Mucosa of stomach (tissue), 1 donor: ENCODE measurements around the gene LDLRAP1.

Source experiments
- H3K27me3 ChIP-seq: one replicate; pipeline ENCODE4 v1.7.0; 2013; ENCODE audit warnings: mild to moderate bottlenecking, low read length; ENCODE audit not compliant: control insufficient read depth, insufficient read depth
- H3K36me3 ChIP-seq: one replicate; pipeline ENCODE4 v1.7.0; 2013; ENCODE audit warnings: low read length; ENCODE audit not compliant: control insufficient read depth, insufficient read depth
- H3K4me1 ChIP-seq: one replicate; pipeline ENCODE4 v1.7.0; 2013; ENCODE audit warnings: mild to moderate bottlenecking, low read length; ENCODE audit not compliant: control insufficient read depth, insufficient read depth
- H3K4me3 ChIP-seq: one replicate; pipeline ENCODE4 v1.7.0; 2013; ENCODE audit warnings: low read length
- H3K9ac ChIP-seq: one replicate; pipeline ENCODE4 v1.7.0; 2013; ENCODE audit warnings: mild to moderate bottlenecking, low read length, moderate library complexity
- H3K9me3 ChIP-seq: one replicate; pipeline ENCODE4 v1.7.0; 2013; ENCODE audit warnings: mild to moderate bottlenecking, low read length, moderate library complexity; ENCODE audit not compliant: control insufficient read depth
- donor health status: Pancreatic carcinoma.

LDLRAP1 gene

DNA sequence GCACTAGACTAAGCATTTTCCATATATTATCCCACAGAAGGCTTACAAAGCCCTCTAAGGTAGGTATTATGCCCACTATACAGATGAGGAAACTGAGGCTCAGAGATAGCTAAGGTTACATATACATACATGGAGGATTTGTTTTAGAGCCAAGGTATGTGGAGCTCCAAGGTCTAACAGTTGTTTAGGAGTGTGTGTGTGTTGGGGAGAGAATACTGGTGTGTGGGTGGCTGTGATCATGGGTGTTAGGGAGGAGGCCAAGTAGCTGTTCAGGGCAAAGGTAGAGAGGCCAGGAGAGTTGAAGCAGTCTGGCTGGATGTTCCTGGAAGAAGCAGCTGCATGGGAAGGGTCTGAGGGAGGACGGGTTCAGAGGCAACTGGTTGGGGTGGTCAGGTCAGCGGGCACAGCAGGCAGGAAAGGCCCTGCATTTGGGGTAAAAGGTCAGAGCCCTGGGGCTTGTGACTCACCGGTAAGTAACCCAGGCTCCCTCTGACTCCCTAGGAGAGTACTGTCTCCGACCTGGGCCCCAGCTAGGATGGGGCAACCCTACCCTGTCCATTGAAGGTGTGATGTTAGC, 5.1 kb upstream of the LDLRAP1 start:
- no peaks in the 10 kb centered on the region for H3K9me3 ChIP-seq
- no peak overlapping the region for H3K4me3 ChIP-seq
- no peaks in the 10 kb centered on the region for H3K4me1 ChIP-seq
- no peaks in the 10 kb centered on the region for H3K27me3 ChIP-seq
- no peak overlapping the region for H3K9ac ChIP-seq
- H3K36me3 ChIP-seq = no peaks in the 10 kb centered on the region

DNA sequence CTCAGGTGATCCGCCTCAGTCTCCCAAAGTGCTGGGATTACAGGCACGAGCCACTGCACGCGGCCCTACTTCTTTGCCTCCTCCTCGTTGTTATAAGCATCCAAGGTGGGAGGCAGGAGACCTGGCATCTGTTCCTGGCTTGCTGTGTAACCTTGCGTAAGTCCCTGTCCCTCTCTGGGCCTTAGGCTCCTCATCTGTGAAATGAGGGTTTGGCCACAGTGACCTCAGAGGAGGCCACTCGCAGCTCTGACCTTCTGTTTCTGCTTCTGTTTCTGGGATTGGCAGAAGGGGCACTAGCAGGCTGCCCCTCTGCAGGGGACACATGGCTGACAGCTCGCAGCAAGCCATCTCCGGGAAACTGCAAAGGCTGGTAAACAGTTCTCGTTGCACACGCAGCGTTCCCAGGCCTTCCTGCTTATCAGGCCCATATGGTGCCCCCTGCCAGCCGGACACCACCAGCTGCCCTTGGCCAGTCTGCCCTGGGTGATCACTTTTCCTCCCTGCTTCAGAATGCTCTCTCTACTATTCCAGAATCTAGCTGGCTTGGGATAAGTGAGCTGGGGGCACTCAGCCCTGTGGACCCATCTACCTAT, 2.6 kb upstream of the LDLRAP1 start:
- Histone ChIP-seq H3K4me3 (no peak overlapping the region), H3K4me1 (peaks cover 7% of the 10 kb centered on the region), H3K9me3 (no peaks in the 10 kb centered on the region), H3K36me3 (no peaks in the 10 kb centered on the region), H3K9ac (no peak overlapping the region), H3K27me3 (no peaks in the 10 kb centered on the region)

DNA sequence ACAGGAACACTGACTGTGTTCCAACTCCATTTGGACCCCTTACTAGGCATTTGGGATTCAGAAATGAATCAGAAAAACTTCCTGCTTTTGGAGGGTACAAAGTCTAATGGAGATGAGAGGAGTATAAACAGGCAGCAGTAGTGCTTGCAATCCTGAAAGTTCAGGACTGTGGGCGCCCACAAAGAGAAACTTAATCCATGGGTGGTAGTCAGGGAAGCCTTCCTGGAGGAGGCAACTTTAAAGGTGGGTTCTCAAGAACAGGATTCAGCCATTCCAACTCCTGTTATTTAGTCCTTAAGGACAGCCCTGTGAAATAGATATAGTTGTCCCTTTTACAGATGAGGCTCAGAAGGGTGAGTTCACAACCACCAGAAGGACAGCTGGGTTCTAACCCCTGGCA, 2.0 kb upstream of the LDLRAP1 start:
- Histone ChIP-seq H3K4me3 (no peak overlapping the region), H3K27me3 (no peaks in the 10 kb centered on the region), H3K4me1 (peaks cover 7% of the 10 kb centered on the region), H3K36me3 (no peaks in the 10 kb centered on the region), H3K9me3 (no peaks in the 10 kb centered on the region), H3K9ac (no peak overlapping the region)

DNA sequence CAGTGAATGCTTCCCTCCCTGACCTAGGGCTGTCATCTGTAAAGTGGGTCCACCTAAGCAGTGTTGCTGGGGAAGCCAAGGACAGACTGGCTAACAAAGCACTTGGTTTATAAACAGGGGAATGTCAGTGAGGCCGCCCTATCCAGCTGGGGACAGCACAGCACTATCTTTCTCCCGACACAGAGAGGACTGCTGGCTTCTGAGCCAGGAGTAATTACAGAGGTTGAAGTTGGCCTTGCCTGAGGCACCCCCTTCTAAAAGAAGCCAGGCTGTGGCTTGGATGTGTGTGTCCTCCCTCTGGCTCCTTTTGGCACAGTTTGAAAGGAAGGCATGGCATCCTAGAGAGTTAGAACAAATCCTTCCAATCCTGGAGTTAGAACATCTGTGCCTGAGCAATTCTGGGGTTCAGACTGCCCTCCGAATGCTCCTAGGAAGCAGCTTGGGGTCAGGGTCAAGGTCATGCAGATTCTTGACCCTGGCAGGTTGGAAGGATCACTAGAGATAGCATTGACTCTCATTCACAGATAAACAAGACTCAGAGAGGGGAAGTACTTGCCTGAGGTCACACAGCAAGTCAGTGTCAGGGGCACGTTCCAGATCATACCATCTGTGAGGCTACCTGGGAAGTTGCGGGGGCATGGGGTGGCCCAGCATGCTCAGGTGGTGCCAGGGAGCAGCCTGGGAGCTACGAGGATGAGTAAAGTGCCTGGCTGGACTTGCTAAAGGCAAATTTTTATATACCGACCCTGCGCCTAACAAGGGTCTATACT, 1.3 kb upstream of the LDLRAP1 start:
- no peaks in the 10 kb centered on the region for H3K27me3 ChIP-seq
- no peaks in the 10 kb centered on the region for H3K9me3 ChIP-seq
- no peak overlapping the region for H3K4me3 ChIP-seq
- H3K4me1 ChIP-seq = peaks cover 7% of the 10 kb centered on the region
- H3K9ac ChIP-seq = no peak overlapping the region
- H3K36me3 ChIP-seq = no peaks in the 10 kb centered on the region

DNA sequence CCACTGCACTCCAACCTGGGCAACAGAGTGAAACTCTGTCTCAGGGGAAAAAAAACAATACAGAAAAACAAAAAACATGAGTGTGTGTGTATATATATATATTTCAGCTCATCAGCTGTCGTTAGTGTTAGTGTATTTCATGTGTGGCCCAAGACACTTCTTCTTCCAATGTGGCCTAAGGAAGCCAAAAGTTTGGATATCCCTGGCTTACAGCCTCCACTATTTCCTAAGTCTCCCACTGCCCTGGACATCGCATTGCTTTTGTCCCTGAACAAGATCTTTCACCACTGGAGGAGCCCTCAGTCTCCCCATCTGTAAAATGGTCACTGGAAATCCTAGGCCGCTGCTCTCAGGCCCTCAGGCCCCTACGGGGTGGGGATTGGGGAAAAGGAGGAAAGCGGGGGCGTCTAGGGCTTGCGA, 391 bp upstream of the LDLRAP1 start:
- Histone ChIP-seq H3K9me3 (no peaks in the 10 kb centered on the region), H3K36me3 (no peaks in the 10 kb centered on the region), H3K27me3 (no peaks in the 10 kb centered on the region), H3K9ac (no peak overlapping the region), H3K4me3 (no peak overlapping the region), H3K4me1 (peaks cover 7% of the 10 kb centered on the region)

DNA sequence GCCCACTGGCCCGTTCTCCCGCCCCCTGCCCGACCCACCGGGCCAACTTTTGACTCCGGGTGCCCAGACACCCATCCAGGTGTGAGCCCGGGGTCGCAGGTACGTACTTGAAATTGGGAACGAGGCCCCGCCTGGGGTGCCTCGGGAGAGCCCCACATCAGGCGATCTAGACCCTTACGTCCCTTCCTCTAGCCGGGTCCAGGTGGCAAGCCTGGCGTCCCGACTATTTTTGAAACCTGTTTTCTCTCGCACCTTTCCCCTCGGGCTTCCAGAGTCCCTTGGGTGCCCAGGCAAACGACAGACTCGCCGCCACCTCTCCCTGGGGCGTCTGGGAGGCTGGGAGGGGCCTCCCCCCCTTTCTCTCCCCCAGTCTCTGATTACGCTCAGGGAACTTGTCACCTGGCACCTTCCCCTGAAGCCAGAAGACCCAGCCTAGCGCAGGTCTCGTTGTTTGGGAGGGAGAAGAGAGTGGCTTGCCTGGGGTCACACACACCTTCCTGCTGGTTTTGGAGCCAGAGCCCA, 898 bp downstream of the LDLRAP1 start:
- Histone ChIP-seq H3K27me3 (no peaks in the 10 kb centered on the region), H3K4me3 (peak overlapping the region; percentile 62)

DNA sequence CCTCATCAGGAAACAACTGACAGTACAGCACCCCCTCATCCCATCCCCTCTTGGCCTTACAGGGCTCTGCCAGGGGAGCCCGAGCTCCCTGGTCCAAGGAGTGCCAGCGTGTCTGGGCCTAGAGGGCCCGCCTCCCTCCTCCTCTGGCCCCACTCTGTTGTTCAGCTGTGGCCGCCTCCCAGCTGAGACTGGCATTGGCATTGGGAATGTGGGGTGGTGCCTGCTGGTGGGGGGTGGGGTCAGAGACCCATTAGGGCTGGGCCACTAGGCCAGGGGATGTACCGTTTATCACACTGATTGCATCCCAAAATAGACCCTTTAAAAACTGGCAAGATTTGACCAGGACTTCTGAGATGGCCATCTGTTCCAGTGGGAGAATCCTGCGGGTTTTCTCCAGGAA, 1.4 kb downstream of the LDLRAP1 start:
- H3K9ac ChIP-seq = peak overlapping the region; percentile 74
- H3K27me3 ChIP-seq = no peaks in the 10 kb centered on the region
- H3K4me1 ChIP-seq = peaks cover 20% of the 10 kb centered on the region
- H3K36me3 ChIP-seq = no peaks in the 10 kb centered on the region
- H3K4me3 ChIP-seq = peak overlapping the region; percentile 62
- no peaks in the 10 kb centered on the region for H3K9me3 ChIP-seq

More for the DNA sequence above, 898 bp downstream of the LDLRAP1 start:
- Histone ChIP-seq H3K9ac (peak overlapping the region; percentile 74), H3K9me3 (no peaks in the 10 kb centered on the region), H3K36me3 (no peaks in the 10 kb centered on the region), H3K4me1 (peaks cover 15% of the 10 kb centered on the region)

DNA sequence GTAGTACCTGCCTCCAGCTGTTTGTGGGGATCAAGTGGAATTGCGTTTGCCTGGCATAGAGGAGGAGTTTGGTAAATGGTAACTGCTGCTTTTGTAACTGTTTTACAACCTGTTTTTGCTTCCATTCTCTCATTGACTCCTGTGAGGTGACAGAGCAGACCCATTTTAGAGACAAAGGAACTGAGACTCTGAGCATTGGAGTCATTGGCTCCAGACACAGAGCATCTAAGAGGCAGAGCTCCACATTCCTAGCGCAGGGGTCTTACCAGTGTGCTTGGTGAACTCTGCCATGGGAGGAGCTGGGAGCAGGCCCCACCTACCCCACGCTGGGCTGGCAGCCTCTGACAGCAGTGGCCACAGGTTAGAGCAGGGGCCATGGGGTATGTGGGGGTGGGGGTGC, 2.4 kb downstream of the LDLRAP1 start:
- H3K4me3 ChIP-seq = no peak overlapping the region
- H3K36me3 ChIP-seq = no peaks in the 10 kb centered on the region
- peaks cover 29% of the 10 kb centered on the region for H3K4me1 ChIP-seq
- no peak overlapping the region for H3K9ac ChIP-seq
- H3K27me3 ChIP-seq = no peaks in the 10 kb centered on the region
- no peaks in the 10 kb centered on the region for H3K9me3 ChIP-seq

DNA sequence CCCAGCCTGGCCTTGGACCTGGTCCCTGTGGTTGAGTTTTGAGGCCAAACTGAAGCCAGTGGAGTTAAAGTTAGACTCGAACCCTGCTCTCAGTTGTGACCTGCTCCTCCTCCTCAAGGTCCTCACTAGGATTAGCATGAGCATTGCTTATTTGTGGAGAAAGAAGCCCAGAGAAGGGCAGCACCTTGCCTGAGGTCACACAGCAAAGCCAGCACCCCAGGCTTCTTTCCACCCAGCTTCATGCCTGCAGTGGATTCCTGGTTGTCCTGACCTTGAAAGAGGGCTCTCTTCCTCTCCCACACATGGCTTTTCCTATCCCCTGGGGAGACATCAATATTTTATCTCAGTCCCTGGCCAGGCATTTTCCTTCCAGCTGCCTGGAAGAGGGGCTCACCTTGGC, 2.8 kb downstream of the LDLRAP1 start:
- Histone ChIP-seq H3K4me3 (no peak overlapping the region), H3K27me3 (no peaks in the 10 kb centered on the region), H3K4me1 (peaks cover 29% of the 10 kb centered on the region), H3K36me3 (no peaks in the 10 kb centered on the region), H3K9ac (no peak overlapping the region), H3K9me3 (no peaks in the 10 kb centered on the region)

DNA sequence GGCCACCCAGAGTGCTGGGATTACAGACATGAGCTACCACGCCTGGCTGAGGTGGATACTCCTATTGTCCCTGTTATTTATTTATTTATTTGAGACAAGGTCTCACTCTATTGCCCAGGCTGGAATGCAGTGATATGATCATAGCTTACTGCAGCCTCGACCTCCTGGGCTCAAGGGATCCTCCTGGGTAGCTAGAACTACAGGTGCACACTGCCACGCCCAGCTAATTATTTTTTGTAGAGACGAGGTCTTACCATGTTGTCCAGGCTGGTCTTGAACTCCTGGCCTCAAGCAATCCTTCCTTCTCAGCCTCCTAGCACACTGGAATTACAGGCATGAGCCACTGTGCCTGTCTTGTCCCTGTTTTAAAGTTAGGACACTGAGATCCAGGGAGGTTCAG, 5.2 kb downstream of the LDLRAP1 start:
- no peaks in the 10 kb centered on the region for H3K36me3 ChIP-seq
- peaks cover 29% of the 10 kb centered on the region for H3K4me1 ChIP-seq
- no peaks in the 10 kb centered on the region for H3K9me3 ChIP-seq
- no peak overlapping the region for H3K4me3 ChIP-seq
- no peak overlapping the region for H3K9ac ChIP-seq
- no peaks in the 10 kb centered on the region for H3K27me3 ChIP-seq

DNA sequence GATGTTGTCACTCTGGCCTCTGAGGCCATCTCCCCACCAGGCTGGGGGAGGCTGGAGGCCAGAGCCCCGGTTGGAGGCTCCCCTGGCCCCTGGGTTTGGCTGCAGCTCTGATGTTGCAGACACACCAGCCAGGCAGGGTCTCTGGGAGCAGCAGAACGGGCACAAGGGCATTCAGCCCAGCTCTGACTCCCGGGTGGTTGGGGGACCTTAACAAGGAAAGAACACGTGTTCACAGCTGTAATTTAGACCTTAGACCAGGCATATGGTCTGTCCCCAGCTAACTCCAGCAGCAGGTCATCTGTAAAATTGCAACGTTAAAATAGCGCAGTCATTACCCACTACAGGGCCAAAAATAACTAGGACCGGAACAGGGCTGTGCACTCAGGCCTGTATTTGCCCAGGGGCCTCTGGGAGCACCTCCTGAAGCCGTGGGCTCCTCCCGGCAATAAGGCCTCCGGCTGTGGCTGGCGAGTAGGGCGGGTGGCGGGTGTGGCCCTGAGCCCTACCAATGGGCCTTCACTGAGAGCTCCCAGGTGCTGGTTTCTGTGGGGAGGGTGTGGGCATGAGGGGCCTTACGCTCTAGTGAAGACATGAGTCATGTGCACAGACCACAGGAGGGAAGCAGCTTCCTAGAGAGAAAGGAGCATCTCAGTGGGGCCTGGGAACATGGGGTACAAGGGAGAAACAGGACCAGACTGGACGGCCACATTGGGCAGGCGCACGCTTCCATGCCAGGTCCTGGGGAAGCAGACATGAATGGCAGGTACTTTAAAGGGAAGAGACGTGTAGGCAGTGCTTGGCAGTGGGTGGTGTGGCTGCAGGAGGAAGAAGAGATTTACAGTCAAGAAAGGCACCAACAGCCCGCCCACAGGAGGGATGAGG, 6.1 kb downstream of the LDLRAP1 start:
- no peak overlapping the region for H3K9ac ChIP-seq
- H3K4me1 ChIP-seq = peaks cover 34% of the 10 kb centered on the region
- no peaks in the 10 kb centered on the region for H3K36me3 ChIP-seq
- H3K4me3 ChIP-seq = no peak overlapping the region
- no peaks in the 10 kb centered on the region for H3K27me3 ChIP-seq
- no peaks in the 10 kb centered on the region for H3K9me3 ChIP-seq
